ENCODE data around the gene NKPD1.

DNA sequence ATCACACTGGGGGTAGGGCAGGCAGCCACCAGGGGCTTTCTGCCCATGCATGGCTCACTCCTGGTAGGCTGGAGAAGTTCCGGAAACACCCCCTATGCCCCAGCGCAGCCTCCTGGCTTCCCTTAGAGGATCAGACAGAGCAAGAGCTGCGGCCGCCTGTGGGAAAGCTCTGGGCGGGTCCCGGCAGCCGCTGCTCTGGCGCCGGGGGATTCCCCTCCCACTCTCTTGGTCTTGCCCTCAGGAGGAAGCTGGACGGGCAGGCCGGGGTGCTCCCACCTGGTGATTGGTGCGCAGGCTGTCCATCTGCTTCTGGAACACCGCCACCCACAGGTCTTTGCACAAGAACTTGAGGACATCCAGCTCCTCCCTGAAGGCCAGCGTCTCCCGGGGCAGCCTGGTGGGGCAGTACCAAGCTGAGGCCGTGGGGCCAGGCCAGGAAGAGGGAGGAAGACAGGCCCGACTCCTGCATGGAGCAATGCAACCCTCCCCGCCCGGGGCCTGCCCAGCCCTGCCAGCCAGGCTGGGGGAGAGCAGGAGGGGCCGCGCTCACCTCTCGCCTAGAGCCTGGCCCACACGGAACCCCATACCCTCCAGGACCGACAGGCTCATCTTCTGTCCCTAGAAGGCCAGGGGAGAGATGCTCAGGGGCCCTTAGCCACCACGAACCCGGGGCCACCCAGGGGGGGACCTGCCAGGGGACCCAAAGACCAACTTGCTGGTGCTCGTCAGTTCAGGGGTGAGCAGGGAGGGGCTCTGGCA, 4.0 kb upstream of the NKPD1 start:
- no peak for TF ChIP-seq EP300 (IDR thresholded peaks at IDR 0.05)
- TF ChIP-seq, protein P1, sequence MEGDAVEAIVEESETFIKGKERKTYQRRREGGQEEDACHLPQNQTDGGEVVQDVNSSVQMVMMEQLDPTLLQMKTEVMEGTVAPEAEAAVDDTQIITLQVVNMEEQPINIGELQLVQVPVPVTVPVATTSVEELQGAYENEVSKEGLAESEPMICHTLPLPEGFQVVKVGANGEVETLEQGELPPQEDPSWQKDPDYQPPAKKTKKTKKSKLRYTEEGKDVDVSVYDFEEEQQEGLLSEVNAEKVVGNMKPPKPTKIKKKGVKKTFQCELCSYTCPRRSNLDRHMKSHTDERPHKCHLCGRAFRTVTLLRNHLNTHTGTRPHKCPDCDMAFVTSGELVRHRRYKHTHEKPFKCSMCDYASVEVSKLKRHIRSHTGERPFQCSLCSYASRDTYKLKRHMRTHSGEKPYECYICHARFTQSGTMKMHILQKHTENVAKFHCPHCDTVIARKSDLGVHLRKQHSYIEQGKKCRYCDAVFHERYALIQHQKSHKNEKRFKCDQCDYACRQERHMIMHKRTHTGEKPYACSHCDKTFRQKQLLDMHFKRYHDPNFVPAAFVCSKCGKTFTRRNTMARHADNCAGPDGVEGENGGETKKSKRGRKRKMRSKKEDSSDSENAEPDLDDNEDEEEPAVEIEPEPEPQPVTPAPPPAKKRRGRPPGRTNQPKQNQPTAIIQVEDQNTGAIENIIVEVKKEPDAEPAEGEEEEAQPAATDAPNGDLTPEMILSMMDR (IDR thresholded peaks at IDR 0.05): no peak
